Suprapubic skin (tissue), 4 donors: Measurements from ENCODE around the gene ELAPOR1.

ENCODE experiments used
- EP300 ChIP-seq: sonication (generic); formaldehyde crosslinking; IDR thresholded peaks from one replicate; pipeline ENCODE4 v1.6.1; 2017; ENCODE audit warnings: antibody characterized with exemption
- POLR2A ChIP-seq, 2 donors: fragments of 450-650 bp; IDR thresholded peaks; one replicate each; pipeline ENCODE4 v1.6.1; 2017; ENCODE audit warnings: antibody characterized with exemption in 2 of 2, mild to moderate bottlenecking in 2 of 2, moderate library complexity in 2 of 2
- POLR2AphosphoS5 ChIP-seq, 3 donors: sonication (generic); formaldehyde crosslinking; IDR thresholded peaks; one replicate each; pipeline ENCODE4 v1.6.1; 2017; ENCODE audit warnings: antibody characterized with exemption in 3 of 3
- TF ChIP-seq, protein P1 (sequence below), 2 donors: fragments of 200-600 bp in 1 of 2; fragments of 450-650 bp in 1 of 2; sonication (generic) in 1 of 2; IDR thresholded peaks; one replicate each; pipeline ENCODE4 v1.5.1; 2016 to 2019; ENCODE audit warnings: antibody characterized with exemption in 2 of 2, mild to moderate bottlenecking in 1 of 2, moderate library complexity in 1 of 2

DNA sequence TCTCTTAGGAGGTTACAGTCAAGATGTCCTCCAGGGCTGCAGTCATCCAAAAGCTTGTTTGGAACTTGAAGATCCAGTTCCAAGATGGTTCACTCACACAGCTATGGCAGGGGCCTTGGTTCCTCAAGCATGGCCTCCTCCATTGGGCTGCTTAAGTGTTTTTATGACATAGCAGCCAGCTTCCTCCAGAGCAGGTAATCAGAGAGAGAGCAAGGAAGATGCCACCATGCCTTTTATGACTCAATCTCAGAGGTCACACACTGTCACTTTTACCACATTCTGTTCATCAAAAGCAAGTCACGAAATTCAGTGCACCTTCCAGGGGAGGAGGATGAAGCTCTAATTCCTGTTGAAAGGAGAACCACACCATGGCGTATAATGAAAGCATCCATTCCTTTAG is 17.1 kb downstream of the ELAPOR1 start:
- TF ChIP-seq, protein P1, sequence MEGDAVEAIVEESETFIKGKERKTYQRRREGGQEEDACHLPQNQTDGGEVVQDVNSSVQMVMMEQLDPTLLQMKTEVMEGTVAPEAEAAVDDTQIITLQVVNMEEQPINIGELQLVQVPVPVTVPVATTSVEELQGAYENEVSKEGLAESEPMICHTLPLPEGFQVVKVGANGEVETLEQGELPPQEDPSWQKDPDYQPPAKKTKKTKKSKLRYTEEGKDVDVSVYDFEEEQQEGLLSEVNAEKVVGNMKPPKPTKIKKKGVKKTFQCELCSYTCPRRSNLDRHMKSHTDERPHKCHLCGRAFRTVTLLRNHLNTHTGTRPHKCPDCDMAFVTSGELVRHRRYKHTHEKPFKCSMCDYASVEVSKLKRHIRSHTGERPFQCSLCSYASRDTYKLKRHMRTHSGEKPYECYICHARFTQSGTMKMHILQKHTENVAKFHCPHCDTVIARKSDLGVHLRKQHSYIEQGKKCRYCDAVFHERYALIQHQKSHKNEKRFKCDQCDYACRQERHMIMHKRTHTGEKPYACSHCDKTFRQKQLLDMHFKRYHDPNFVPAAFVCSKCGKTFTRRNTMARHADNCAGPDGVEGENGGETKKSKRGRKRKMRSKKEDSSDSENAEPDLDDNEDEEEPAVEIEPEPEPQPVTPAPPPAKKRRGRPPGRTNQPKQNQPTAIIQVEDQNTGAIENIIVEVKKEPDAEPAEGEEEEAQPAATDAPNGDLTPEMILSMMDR (IDR thresholded peaks at IDR 0.05) = no peak
- no peak for TF ChIP-seq POLR2A (IDR thresholded peaks at IDR 0.05)
- no peak for TF ChIP-seq POLR2AphosphoS5 (IDR thresholded peaks at IDR 0.05)
- TF ChIP-seq EP300 = no peak
